NCI-H2171 treated with DMSO at 0.1 percent for 48 hours (cell line): Measurements from ENCODE around the gene LRP1-AS.

ENCODE experiments used
- DNase-seq: peaks from one replicate; lab custom pipeline; 2025; lab: John Stamatoyannopoulos, UW

Gene LRP1-AS

DNA sequence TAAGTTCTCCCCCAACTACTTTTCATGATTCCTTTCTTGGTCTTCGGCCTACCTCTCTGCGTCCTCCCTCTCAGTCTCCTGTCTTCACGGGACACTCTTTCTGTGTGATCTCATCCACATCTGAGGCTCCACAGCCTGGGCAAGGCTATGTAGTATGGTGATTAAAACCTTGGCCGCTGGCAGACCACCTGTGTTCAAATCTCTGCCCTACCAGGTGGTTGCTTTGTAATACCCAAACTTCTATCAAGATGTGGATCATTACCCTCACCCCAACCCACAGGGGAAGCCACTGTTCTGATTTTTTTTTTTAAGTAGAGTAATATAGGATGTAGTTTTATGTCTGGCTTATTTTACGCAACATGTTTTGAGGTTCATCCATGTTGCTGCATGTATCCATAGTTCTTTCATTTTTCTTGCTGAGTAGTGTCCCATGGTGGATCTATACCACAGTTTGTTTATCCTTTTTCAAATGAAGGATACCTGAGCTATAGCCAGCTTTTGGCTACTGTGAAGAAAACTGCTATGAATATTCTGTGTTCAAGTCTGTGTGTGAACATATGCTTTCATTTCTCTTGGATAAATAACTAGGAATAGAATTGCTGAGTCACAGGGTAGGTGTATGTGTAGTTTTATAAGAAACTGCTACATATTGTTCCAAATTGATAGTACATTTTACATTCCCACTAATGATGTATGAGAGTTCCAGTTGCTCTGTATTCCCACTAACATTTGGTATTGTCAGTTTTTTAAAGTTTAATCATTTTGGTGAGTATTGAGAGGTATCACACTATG is 27.9 kb downstream of the LRP1-AS start:
- no peak for DNase-seq

DNA sequence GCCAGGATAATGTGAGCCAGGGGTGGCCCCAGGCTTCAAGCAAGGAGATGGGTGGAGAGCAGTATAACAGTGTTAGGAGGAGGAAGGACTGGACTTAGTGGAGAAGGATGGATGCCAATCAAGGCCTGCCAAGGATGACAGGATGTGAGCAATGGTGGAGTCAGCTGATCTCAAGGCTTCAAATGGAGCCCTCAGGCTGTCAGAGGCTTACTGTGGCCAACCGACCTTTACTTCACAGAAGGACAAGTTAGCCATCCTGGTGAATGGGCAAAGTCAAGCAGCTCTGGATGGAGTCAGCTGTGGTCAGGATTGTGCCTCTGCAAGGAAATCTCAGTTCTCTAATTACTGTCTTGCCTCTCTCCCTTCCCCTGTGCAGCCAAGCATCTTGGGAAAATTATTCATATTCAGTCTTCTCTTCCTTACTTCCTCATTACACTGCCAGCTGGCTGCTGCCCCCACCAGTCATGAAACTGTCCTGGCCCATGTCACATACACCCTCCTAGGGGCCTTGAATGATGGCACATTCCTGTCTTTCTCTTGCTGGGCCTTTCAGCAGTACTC is 28.6 kb downstream of the LRP1-AS start:
- no peak for DNase-seq

DNA sequence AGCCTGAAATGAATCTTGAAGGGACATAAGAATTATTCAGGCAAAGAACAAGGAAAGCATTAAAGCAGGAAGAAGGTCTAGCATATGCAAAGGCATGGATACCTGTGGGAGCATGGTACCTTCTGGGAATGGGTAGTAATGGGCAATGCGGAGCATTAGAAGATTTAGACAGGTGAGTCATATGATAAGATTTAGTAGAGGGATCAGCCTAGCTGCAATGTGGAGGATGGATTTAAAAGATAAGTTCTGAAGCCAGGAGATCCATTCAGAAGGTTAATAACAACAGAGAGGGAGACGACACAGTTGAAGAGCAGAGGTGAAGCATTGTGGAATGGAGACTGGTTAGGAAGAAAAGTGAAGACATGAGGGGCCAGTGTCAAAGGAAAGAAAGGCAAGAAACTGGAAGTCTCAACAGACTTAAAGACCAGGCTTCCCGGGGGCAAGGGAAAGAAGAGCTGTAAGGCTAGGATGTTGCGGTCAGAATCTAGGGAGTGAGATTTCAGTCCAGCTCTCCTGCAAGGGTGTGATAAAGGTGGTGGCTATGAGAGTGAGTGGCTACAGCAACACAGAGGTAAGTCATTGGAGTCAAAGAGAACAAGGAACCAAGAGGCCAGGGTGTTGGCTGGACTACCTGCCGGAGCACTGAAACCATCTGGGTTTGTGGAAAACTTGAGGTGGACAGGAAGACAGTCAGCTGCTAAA is 30.7 kb downstream of the LRP1-AS start:
- DNase-seq = no peak

GRCh38 chr12:57112492-57113294 is 34.7 kb downstream of the LRP1-AS start:
- no peak for DNase-seq

DNA sequence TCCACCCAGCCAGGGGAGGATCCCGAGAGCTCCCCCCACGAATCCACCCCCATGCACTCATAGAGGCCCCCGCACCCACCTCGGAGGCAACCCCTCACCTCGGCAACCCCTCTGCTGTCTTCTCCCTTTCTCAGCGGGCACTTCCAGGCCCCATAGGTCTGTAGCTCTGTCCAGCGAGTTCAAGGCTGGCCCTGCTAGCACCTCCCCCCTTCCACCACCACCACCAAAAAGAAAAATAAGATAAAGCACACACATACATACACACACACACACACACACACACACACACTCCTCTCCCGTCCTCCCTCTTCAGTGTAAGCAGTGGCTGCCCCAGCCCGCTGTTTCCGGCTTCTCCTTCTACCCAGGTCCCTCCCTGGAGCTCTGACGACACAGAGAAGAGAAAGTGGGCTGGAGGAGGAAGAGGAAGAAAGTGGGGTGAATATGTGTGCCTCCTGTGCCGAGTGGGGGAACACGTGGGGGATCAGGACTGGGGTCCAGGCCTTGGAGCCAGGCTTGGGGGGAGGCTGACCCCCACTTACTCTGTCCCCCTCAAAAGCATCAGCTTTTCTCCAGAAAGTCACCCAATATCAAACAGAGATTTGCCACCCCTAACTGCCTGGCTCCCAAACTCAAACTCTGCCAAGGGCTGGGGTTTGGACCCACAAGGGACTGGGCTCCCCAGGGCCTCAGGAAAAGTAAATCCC is 36.2 kb downstream of the LRP1-AS start, which contains the start of gene STAT6:
STAT6 (minus strand) TSS at position 332 of the 704 bp plus-strand sequence. CDS start 3,084 bp downstream, outside the sequence.
- no peak for DNase-seq

DNA sequence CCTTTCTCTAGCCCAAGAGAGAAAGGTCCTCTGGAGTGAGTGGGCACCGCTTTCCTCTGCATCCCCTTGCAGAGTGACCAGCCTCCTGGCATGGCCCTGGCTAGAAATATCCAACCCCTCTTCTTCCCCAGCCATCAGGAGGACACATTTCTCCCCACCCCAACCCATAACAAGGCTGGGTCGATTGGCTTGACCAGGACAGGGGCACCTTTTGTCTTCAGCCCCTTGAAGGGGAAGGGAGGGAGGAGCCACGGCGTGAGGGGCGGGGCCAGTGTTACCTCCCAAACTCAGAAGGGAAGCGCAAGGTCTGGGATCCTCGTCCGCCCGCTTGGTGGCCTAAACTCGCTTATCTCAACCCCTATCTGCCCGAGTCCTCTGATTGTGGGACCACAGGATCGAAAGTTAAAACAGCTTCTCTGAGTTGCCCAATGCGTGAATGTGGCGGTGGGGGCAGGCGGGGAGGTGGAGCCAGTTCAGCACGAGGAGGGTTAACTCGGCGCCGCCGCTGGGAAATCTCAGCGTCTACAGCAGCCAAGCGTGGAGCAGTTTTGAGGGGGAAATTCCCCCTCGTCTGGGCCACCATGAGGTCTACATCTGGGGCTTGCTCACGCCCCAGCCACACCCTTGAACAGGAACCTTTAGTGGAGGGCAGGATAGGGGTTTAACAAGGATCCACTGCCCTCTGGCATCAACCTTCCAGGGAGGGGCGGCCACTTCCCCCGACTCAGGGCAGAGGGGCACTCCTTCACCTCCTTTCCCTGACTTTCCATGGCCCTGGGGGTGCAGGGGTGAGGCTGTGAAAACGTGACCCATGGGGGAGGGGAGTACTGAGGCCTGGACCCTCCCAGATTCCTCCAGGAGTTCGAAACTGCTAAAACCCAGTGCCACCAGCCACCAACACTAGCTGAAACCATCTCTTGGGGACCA is 37.1 kb downstream of the LRP1-AS start:
- DNase-seq = no peak

DNA sequence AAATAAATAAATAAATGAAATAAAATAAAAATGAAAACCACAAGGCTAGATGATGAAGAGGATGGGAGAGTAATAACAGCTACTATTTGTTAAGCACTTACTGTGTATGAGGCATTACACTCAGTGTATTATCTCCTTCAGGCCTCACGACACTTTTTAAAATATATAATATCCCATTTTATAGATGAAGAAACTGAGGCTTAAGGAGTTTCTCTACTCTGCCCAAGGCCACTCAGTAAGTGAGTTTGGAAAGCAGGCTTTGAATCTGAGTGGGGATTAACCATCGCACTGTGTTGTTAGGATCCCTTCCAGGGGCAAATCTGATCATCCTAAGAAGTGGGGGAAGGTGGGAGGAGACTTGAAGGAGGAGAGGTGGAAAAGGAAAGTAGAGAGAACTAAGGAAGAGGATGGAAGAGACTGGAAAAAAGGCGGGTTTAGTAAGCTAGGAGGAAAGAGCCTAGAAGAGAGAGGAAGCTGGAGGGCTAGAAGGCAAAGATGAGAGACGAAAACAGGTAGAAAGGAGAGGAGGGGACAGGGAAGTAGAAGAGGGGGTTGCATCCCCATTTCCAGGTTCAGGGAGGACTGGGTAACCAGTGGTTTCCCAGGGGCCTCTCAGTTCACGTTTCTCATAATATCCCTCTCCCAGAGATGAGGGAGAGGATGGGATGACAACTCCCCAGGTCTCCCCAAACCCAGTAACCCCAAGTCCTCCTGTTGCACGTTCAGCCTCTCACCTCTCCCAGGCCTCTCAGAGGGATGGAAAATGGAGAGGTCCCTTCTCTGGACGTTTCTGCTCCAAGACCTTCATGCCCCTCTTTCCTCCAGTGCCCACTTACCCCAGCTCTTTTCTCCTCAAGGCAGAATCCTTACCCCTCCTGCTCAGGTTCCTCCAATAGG is 38.0 kb downstream of the LRP1-AS start:
- DNase-seq = no peak

GRCh38 chr12:57107456-57108155 is 39.8 kb downstream of the LRP1-AS start:
- DNase-seq = no peak

GRCh38 chr12:57106021-57106708 is 41.3 kb downstream of the LRP1-AS start:
- no peak for DNase-seq

- no peak for DNase-seq
These were observed 42.2 kb downstream of the LRP1-AS start for GRCh38 chr12:57105011-57105753.

- no peak for DNase-seq
These were observed 43.0 kb downstream of the LRP1-AS start for GRCh38 chr12:57104292-57104910.

- no peak for DNase-seq
These were observed 43.6 kb downstream of the LRP1-AS start for GRCh38 chr12:57103856-57104255.

DNA sequence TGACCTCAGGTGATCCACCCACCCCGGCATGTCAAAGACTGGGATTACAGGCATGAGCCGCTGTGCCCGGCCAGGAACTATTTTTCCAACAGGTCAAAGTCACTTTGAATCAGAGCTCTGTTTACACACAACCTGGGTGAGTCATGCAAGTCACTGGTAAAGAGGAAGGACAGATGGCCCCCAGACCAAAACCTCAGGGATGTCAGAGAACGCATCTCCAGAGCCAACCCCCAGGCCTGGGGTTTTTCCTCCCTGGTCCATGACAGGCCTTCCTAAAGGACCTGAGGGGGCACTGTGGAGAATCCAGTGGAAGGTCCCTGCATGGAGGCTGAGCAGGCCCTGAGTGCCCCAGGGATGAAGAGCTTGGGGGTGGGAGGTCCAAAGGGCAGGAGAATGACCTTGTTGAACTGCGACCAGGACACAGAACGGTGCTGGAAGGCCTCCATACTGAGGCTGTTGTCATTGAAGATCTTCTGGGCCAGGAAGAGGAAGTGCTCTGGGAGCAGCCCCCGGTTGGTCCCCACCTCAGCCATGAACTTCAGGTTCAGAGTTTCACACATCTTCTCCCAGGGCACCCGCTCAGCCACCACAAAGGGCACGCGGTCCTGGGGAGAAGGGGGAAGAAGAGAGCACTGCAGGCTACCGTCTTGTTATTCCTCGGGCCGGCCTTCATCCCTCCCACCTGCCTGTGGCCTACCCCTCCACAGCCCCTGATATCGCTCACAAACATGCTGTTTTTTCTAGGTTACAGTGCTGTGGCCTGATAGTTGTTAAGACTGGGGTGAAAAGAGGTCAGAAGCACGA is 45.3 kb downstream of the LRP1-AS start:
- no peak for DNase-seq

GRCh38 chr12:57099766-57100165 is 47.7 kb downstream of the LRP1-AS start:
- no peak for DNase-seq

GRCh38 chr12:57099047-57099714 is 48.2 kb downstream of the LRP1-AS start:
- DNase-seq = no peak

GRCh38 chr12:57098546-57098945 is 48.9 kb downstream of the LRP1-AS start:
- no peak for DNase-seq
